H1 (cell line): ENCODE measurements around the gene CTBP2. TPM values are rescaled to one million over a fixed set of nuclear protein-coding genes. Genes with fewer than 3 reads are reported as not detected.

Source experiments
- CTCF ChIA-PET: fragments of 300-600 bp; sonication (Branson Sonifier 250); formaldehyde crosslinking; loops from one replicate; lab custom pipeline; 2021; ENCODE audit not compliant: partially characterized antibody; lab: Charles Lee
- POLR2A ChIA-PET: fragments of 300-600 bp; sonication (Branson Sonifier 250); formaldehyde crosslinking; loops from one replicate; lab custom pipeline; 2021; ENCODE audit warnings: inconsistent platforms; ENCODE audit not compliant: partially characterized antibody; lab: Charles Lee
- DNase-seq, 2 experiments: peaks; one replicate each; pipeline versions ENCODE4 v3.0.0 to v3.0.0-alpha.2; 2010 to 2022; ENCODE audit warnings: low spot score in 2 of 2, low read depth in 1 of 2, mixed read lengths in 1 of 2
- FAIRE-seq: peaks from 2 replicates; lab custom pipeline; 2011; peaks lifted over from hg19 to GRCh38; lab: Jason Lieb, UNC
- H2AFZ ChIP-seq: 2 replicates; pipeline ENCODE4 v1.8.1; 2012; ENCODE audit warnings: low read length, inconsistent platforms
- H2AK5ac ChIP-seq: 2 replicates; pipeline ENCODE4 v1.6.1; 2013; ENCODE audit warnings: low read depth, low read length
- H2BK120ac ChIP-seq: replicated peaks from 2 replicates; pipeline ENCODE3; 2013; ENCODE audit warnings: low read depth, low read length, inconsistent platforms
- H2BK12ac ChIP-seq: 2 replicates; pipeline ENCODE4 v1.6.1; 2013; ENCODE audit warnings: low read depth, low read length
- H2BK15ac ChIP-seq: 2 replicates; pipeline ENCODE4 v1.6.1; 2013; ENCODE audit warnings: low read length
- H2BK20ac ChIP-seq: 2 replicates; pipeline ENCODE4 v1.6.1; 2013; ENCODE audit warnings: low read length
- H2BK5ac ChIP-seq: 2 replicates; pipeline ENCODE4 v1.6.1; 2013; ENCODE audit warnings: low read depth, low read length
- H3K14ac ChIP-seq: 2 replicates; pipeline ENCODE4 v1.6.1; 2013; ENCODE audit warnings: inconsistent platforms; ENCODE audit not compliant: insufficient read length
- H3K18ac ChIP-seq: 2 replicates; pipeline ENCODE4 v1.6.1; 2013; ENCODE audit warnings: low read length; ENCODE audit errors: extremely low read depth
- H3K23ac ChIP-seq: 2 replicates; pipeline ENCODE4 v1.6.1; 2013; ENCODE audit warnings: inconsistent platforms; ENCODE audit not compliant: insufficient read length
- H3K23me2 ChIP-seq: 2 replicates; pipeline ENCODE4 v1.6.1; 2013; ENCODE audit warnings: low read depth, low read length
- H3K27ac ChIP-seq: 2 replicates; pipeline ENCODE4 v1.6.1; 2011; ENCODE audit warnings: low read depth, low read length, inconsistent platforms
- H3K27me3 ChIP-seq, 4 experiments: replicated peaks in 1 of 4; 1 replicate in 1 of 4; 2 replicates in 3 of 4; pipeline versions ENCODE4 v1.6.1 to v1.8.1; 2011 to 2013; ENCODE audit warnings: low read length in 3 of 4, mild to moderate bottlenecking in 3 of 4, inconsistent platforms in 2 of 4, mixed read lengths in 2 of 4, moderate library complexity in 1 of 4; ENCODE audit not compliant: control insufficient read depth in 3 of 4, insufficient read depth in 3 of 4; ENCODE audit errors: extremely low read depth in 1 of 4
- H3K36me3 ChIP-seq, 4 experiments: 2 replicates each; pipeline versions ENCODE4 v1.6.1 to v1.8.1; 2011 to 2013; ENCODE audit warnings: mild to moderate bottlenecking in 4 of 4, low read length in 3 of 4, moderate library complexity in 2 of 4, control low read depth in 1 of 4, inconsistent platforms in 1 of 4; ENCODE audit not compliant: insufficient read depth in 4 of 4, control insufficient read depth in 2 of 4
- H3K4ac ChIP-seq: replicated peaks from 2 replicates; pipeline ENCODE3; 2013; ENCODE audit warnings: low read length, low read depth, mixed read lengths, inconsistent platforms; ENCODE audit not compliant: insufficient read length
- H3K4me1 ChIP-seq, 4 experiments: replicated peaks in 1 of 4; 1 replicate in 1 of 4; 2 replicates in 3 of 4; pipeline versions ENCODE4 v1.6.1 to v1.8.1; 2011 to 2013; ENCODE audit warnings: low read length in 3 of 4, inconsistent platforms in 2 of 4, mixed read lengths in 1 of 4; ENCODE audit not compliant: insufficient read depth in 4 of 4, control insufficient read depth in 3 of 4
- H3K4me2 ChIP-seq, 2 experiments: 2 replicates each; pipeline versions ENCODE4 v1.6.1 to v1.8.1; 2011 to 2013; ENCODE audit warnings: low read depth in 2 of 2, low read length in 2 of 2, control low read depth in 1 of 2, inconsistent platforms in 1 of 2, mild to moderate bottlenecking in 1 of 2; ENCODE audit not compliant: insufficient read depth in 1 of 2
- H3K4me3 ChIP-seq, 4 experiments: fragments of 200-600, 300-600 bp in 1 of 4; sonication (generic), shearing (Covaris generic), sonication (Bioruptor Twin) in 1 of 4; 2 replicates each; pipeline versions ENCODE4 v1.5.1 to v1.8.1; 2011 to 2016; ENCODE audit warnings: low read length in 4 of 4, low read depth in 3 of 4, control low read depth in 2 of 4, inconsistent platforms in 2 of 4, mild to moderate bottlenecking in 2 of 4, mixed read lengths in 1 of 4, moderate library complexity in 1 of 4; ENCODE audit not compliant: insufficient read depth in 2 of 4; ENCODE audit errors: extremely low read depth in 1 of 4
- H3K56ac ChIP-seq: replicated peaks from 2 replicates; pipeline ENCODE3; 2013; ENCODE audit warnings: low read depth, mild to moderate bottlenecking, mixed read lengths, low read length, inconsistent platforms; ENCODE audit not compliant: insufficient read length
- H3K79me1 ChIP-seq: 2 replicates; pipeline ENCODE4 v1.6.1; 2013; ENCODE audit warnings: low read depth, low read length, control low read depth
- H3K79me2 ChIP-seq, 2 experiments: 2 replicates each; pipeline versions ENCODE4 v1.6.1 to v1.8.1; 2012 to 2013; ENCODE audit warnings: low read length in 2 of 2, mild to moderate bottlenecking in 2 of 2, inconsistent platforms in 1 of 2; ENCODE audit not compliant: insufficient read depth in 2 of 2, control insufficient read depth in 1 of 2
- H3K9ac ChIP-seq, 4 experiments: replicated peaks in 1 of 4; 1 replicate in 1 of 4; 2 replicates in 3 of 4; pipeline versions ENCODE4 v1.6.1 to v1.8.1; 2011 to 2013; ENCODE audit warnings: low read depth in 3 of 4, low read length in 3 of 4, control low read depth in 2 of 4, mild to moderate bottlenecking in 2 of 4, moderate library complexity in 2 of 4, inconsistent platforms in 1 of 4; ENCODE audit errors: extremely low read depth in 1 of 4
- H3K9me3 ChIP-seq, 2 experiments: 2 replicates each; pipeline versions ENCODE4 v1.6.1 to v1.8.1; 2012 to 2013; ENCODE audit warnings: mild to moderate bottlenecking in 2 of 2, moderate library complexity in 2 of 2, control low read depth in 1 of 2, inconsistent platforms in 1 of 2, low read depth in 1 of 2, low read length in 1 of 2, mixed read lengths in 1 of 2; ENCODE audit not compliant: insufficient read depth in 2 of 2
- H4K20me1 ChIP-seq, 2 experiments: replicated peaks in 1 of 2; 2 replicates each; pipeline versions ENCODE3 to v1.8.1; 2011 to 2013; ENCODE audit warnings: inconsistent platforms in 2 of 2, low read length in 2 of 2, mild to moderate bottlenecking in 1 of 2; ENCODE audit not compliant: insufficient read depth in 2 of 2, control insufficient read depth in 1 of 2
- H4K5ac ChIP-seq: 2 replicates; pipeline ENCODE4 v1.6.1; 2013; ENCODE audit warnings: low read length, low read depth, mixed read lengths, inconsistent platforms; ENCODE audit not compliant: insufficient read length
- H4K8ac ChIP-seq: 2 replicates; pipeline ENCODE4 v1.8.0; 2013; ENCODE audit warnings: mild to moderate bottlenecking, moderate library complexity, low read length, inconsistent platforms; ENCODE audit not compliant: insufficient read depth; ENCODE audit errors: extremely low read depth
- H4K91ac ChIP-seq: replicated peaks from 2 replicates; pipeline ENCODE3; 2013; ENCODE audit warnings: low read length, mixed read lengths, inconsistent platforms; ENCODE audit not compliant: insufficient read length
- BACH1 ChIP-seq: IDR thresholded peaks from 2 replicates; pipeline ENCODE4 v1.6.1; 2012; ENCODE audit warnings: low read length, improper control_type of control experiment
- CBX8 ChIP-seq: fragments of 300-800, 300-1000 bp; sonication (generic); IDR thresholded peaks from 2 replicates; pipeline ENCODE4 v1.7.1; 2016; ENCODE audit warnings: low read depth, low read length, borderline replicate concordance
- KDM4A ChIP-seq: IDR thresholded peaks from one replicate; pipeline ENCODE4 v1.7.1; 2012; ENCODE audit warnings: low read depth, mild to moderate bottlenecking, moderate library complexity, low read length, inconsistent platforms; ENCODE audit not compliant: severe bottlenecking
- KDM5A ChIP-seq: fragments of 200-600 bp; IDR thresholded peaks from 2 replicates; pipeline ENCODE4 v1.7.1; 2012; ENCODE audit warnings: mild to moderate bottlenecking, low read length, inconsistent platforms, mixed read lengths
- POLR2AphosphoS5 ChIP-seq: IDR thresholded peaks from 2 replicates; pipeline ENCODE4 v1.6.1; 2011; ENCODE audit warnings: low read depth, low read length
- RAD21 ChIP-seq, 2 experiments: IDR thresholded peaks in 1 of 2; conservative IDR thresholded peaks in 1 of 2; 2 replicates each; pipeline ENCODE4 v1.6.1; 2011; ENCODE audit warnings: low read depth in 2 of 2, low read length in 2 of 2, improper control_type of control experiment in 1 of 2, inconsistent platforms in 1 of 2, mild to moderate bottlenecking in 1 of 2, moderate library complexity in 1 of 2
- WGBS, 2 experiments: shearing (Covaris generic) in 1 of 2; methylation state at CpG; one replicate each; pipeline versions ENCODE4 v1.1.6 to v1.1.7; 2013 to 2015; ENCODE audit warnings: low lambda C conversion rate in 2 of 2, mixed read lengths in 2 of 2, inconsistent platforms in 1 of 2, low coverage in 1 of 2, missing lambda C conversion rate in 1 of 2; ENCODE audit not compliant: insufficient replicate concordance in 2 of 2, insufficient coverage in 1 of 2, insufficient read length in 1 of 2; ENCODE audit errors: extremely low coverage in 1 of 2, missing lambda C conversion rate in 1 of 2; 5-methylcytosine and 5-hydroxymethylcytosine counted together
- polyA plus RNA-seq, 7 experiments: library from polyadenylated mRNA; depleted of rRNA in 3 of 7; stranded (reverse) in 5 of 7; unstranded in 2 of 7; fragments of >200 nt in 5 of 7; fragments of 200-250 nt in 2 of 7; gene quantifications; 1 replicate in 5 of 7; 2 replicates in 1 of 7; 4 replicates in 1 of 7; pipeline versions ENCODE4 v1.2.1 to v1.2.3, GENCODE V29; 2011 to 2013; ENCODE audit warnings: missing spikeins in 2 of 7, mixed read lengths in 2 of 7
- total RNA-seq: library from RNA; stranded (reverse); fragmentation: NEBNext Ultra II Directional; extraction: Animal tissue kit (Norgen Biotek cat#: 25700); gene quantifications from 2 replicates; pipeline ENCODE4 v1.2.1, GENCODE V29; 2021

Gene CTBP2
- total and polyA plus RNA-seq, 2 of the 8 experiments (the other 6 are each of a cell fraction or from before 2014, with no cell fraction given), result 208 to 221 TPM

DNA sequence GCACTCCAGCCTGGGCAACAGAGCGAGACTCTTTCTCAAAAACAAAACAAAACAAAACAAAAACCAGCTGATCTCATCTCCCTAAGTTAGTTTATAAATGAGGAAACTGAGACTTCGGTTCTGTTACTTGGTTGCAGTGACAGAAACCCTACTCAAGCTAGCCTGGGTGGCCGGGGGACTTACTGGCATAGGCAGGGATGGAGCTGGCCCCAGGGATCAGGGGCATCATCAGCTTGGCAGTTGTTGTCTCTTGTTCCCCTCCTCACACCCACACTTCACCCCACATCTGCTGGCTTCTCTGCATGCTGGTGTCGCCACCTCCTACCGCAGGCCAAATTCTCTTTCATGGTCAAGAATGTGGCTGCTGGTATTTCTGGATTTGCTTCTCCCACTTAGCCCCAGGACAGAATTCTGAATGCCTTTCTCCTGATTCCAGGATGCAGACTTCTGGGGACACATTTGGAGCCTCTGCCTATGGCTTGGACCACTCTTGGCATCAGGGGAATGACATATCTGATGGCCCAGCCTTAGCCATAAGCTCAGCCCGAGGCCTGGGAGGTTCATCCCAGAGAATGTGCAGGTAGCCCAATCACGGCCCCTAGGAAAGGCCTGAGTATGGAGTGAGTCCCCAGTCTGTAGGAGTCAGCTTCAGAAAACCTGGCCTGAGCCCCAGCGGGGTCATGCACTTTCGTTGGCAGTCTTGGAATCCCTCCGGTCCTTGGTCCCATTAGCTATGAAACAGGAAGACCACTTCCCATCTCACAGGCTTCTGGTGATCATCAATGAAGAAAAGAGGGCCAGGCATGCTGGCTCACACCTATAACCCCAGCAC is 41.6 kb upstream of the CTBP2 start:
- no peak for FAIRE-seq
- Histone ChIP-seq H4K5ac (no peak overlapping the region), H3K9me3 (no peaks in the 10 kb centered on the region), H3K4me3 (no peak overlapping the region), H3K27ac (no peak overlapping the region), H4K20me1 (no peaks in the 10 kb centered on the region), H4K8ac (no peak overlapping the region), H3K4me2 (no peak overlapping the region), H3K79me1 (no peaks in the 10 kb centered on the region), H2BK20ac (no peak overlapping the region), H2AK5ac (no peak overlapping the region), H2AFZ (no peak overlapping the region), H3K36me3 (no peaks in the 10 kb centered on the region), H3K23ac (no peak overlapping the region), H3K23me2 (no peaks in the 10 kb centered on the region), H3K14ac (no peak overlapping the region), H2BK120ac (no peak overlapping the region), H2BK12ac (no peak overlapping the region), H3K27me3 (no peaks in the 10 kb centered on the region), H2BK15ac (no peak overlapping the region), H3K56ac (no peak overlapping the region), H3K79me2 (no peaks in the 10 kb centered on the region), H3K18ac (no peak overlapping the region), H4K91ac (no peak overlapping the region), H3K4me1 (no peaks in the 10 kb centered on the region; a peak in 1 of 7 replicates), H3K9ac (no peak overlapping the region), H3K4ac (no peak overlapping the region), H2BK5ac (no peak overlapping the region)
- CTCF ChIA-PET, result interaction anchor here (0.6 to 2.4 kb wide), 3 partner anchors 8 to 320 kb away, joined by 3 to 5 read pairs (median 3); no protein-coding TSS in a partner anchor
- WGBS, 2 experiments, result 95% methylated on average over 10 of the region's 10 CpGs; no CpG with 5 or more reads in 1 of the 2 experiments
- POLR2A ChIA-PET, result interaction anchor here (0.9 kb wide), 1 partner anchor 14 kb away, joined by 3 read pairs; no protein-coding TSS in a partner anchor
- no peak for DNase-seq
- no peak for TF ChIP-seq RAD21 (IDR thresholded peaks at IDR 0.05 in 1 of 2, conservative IDR thresholded peaks at IDR 0.05 in 1 of 2; ENCODE audit: low read depth in 2 of 2, low read length in 2 of 2)
- no peak for TF ChIP-seq CBX8
- TF ChIP-seq BACH1, result no peak
- TF ChIP-seq POLR2AphosphoS5, result no peak
- TF ChIP-seq KDM4A, result no peak
- no peak for TF ChIP-seq KDM5A
